Breast epithelium (tissue), 4 donors: ENCODE data around the gene PHKA2. TPM values are rescaled to one million over a fixed set of nuclear protein-coding genes. Genes with fewer than 3 reads are reported as not detected.

Experiments
- DNase-seq, 2 donors: peaks; one replicate each; pipeline ENCODE4 v3.0.0-alpha.2; 2019; ENCODE audit warnings: low spot score in 2 of 2
- H3K27ac ChIP-seq, 2 donors: fragments of 200-600 bp; sonication (generic) in 1 of 2; one replicate each; pipeline ENCODE4 v1.5.1; 2016 to 2019; ENCODE audit warnings: mild to moderate bottlenecking in 1 of 2
- H3K27me3 ChIP-seq, 2 donors: fragments of 200-600 bp; sonication (generic) in 1 of 2; one replicate each; pipeline versions ENCODE4 v1.5.1 to v1.6.0; 2017 to 2019; ENCODE audit warnings: control low read depth in 1 of 2, mild to moderate bottlenecking in 1 of 2
- H3K36me3 ChIP-seq: fragments of 200-600 bp; one replicate; pipeline ENCODE4 v1.5.1; 2019
- H3K4me1 ChIP-seq, 2 donors: fragments of 200-600 bp; sonication (generic); one replicate each; pipeline ENCODE4 v1.5.1; 2016 to 2019; ENCODE audit warnings: control low read depth in 1 of 2
- H3K4me3 ChIP-seq, 3 donors: fragments of 200-600 bp; sonication (generic); 1 replicate in 2 of 3; 2 replicates in 1 of 3; pipeline ENCODE4 v1.5.1; 2016 to 2019; ENCODE audit warnings: mild to moderate bottlenecking in 3 of 3, moderate library complexity in 2 of 3
- H3K9me3 ChIP-seq, 2 donors: fragments of 200-600 bp; sonication (generic) in 1 of 2; one replicate each; pipeline ENCODE4 v1.5.1; 2016 to 2019; ENCODE audit warnings: control low read depth in 1 of 2
- CTCF ChIP-seq, 3 donors: fragments of 450-650 bp; IDR thresholded peaks; one replicate each; pipeline ENCODE4 v1.5.1; 2016 to 2017; ENCODE audit warnings: antibody characterized with exemption in 3 of 3, mild to moderate bottlenecking in 3 of 3, moderate library complexity in 3 of 3
- POLR2A ChIP-seq: fragments of 450-650 bp; IDR thresholded peaks from one replicate; pipeline ENCODE4 v1.6.1; 2016; ENCODE audit warnings: antibody characterized with exemption, mild to moderate bottlenecking, moderate library complexity
- POLR2AphosphoS5 ChIP-seq, 3 donors: sonication (generic); formaldehyde crosslinking; IDR thresholded peaks; one replicate each; pipeline ENCODE4 v1.6.1; 2017; ENCODE audit warnings: antibody characterized with exemption in 3 of 3
- intact Hi-C: fragments of 100-400 bp; cut with DNase I; formaldehyde crosslinking; loops from one replicate; pipeline ENCODE4 v1.15.1; 2023; ENCODE audit warnings: low total_unique reads
- total RNA-seq, 3 donors: library from RNA; depleted of rRNA; stranded (reverse); fragments of >200 nt; gene quantifications; one replicate each; pipeline ENCODE4 v1.1.0, GENCODE V29; 2016

Gene PHKA2
- total RNA-seq, 3 donors from 2014 or later = 22.7 to 27.1 (median 25.6) TPM

- intact Hi-C loops = no loop called here
- no peaks in the 10 kb centered on the region for H3K4me1 ChIP-seq
- H3K27me3 ChIP-seq = peaks cover 0 to 5% of the 10 kb centered on the region in 2 donors
- TF ChIP-seq POLR2AphosphoS5 (IDR thresholded peaks at IDR 0.05) (no peak), CTCF (IDR thresholded peaks at IDR 0.05) (no peak), POLR2A (no peak)
- no peaks in the 10 kb centered on the region for H3K9me3 ChIP-seq
- H3K27ac ChIP-seq = no peak overlapping the region
- no peak overlapping the region for H3K4me3 ChIP-seq
- DNase-seq = no peak
- H3K36me3 ChIP-seq = no peaks in the 10 kb centered on the region
These were observed 19.0 kb downstream of the PHKA2 start for GRCh38 chrX:18964901-18965300.

GRCh38 chrX:18964026-18964425, 19.9 kb downstream of the PHKA2 start:
- intact Hi-C loops = no loop called here
- TF ChIP-seq POLR2AphosphoS5 (IDR thresholded peaks at IDR 0.05) = no peak
- no peak for TF ChIP-seq CTCF (IDR thresholded peaks at IDR 0.05)
- no peak for TF ChIP-seq POLR2A
- Histone ChIP-seq H3K36me3 (no peaks in the 10 kb centered on the region), H3K27ac (no peak overlapping the region), H3K4me3 (no peak overlapping the region), H3K4me1 (no peaks in the 10 kb centered on the region), H3K27me3 (peaks cover 0 to 7% of the 10 kb centered on the region in 2 donors), H3K9me3 (no peaks in the 10 kb centered on the region)
- no peak for DNase-seq

GRCh38 chrX:18962329-18962728, 21.6 kb downstream of the PHKA2 start:
- H3K27ac ChIP-seq = no peak overlapping the region
- H3K36me3 ChIP-seq = no peaks in the 10 kb centered on the region
- no peak for DNase-seq
- intact Hi-C loops = no loop called here
- TF ChIP-seq POLR2AphosphoS5 (IDR thresholded peaks at IDR 0.05) (no peak), POLR2A (no peak), CTCF (IDR thresholded peaks at IDR 0.05) (no peak)
- H3K9me3 ChIP-seq = no peaks in the 10 kb centered on the region
- peaks cover 0 to 7% of the 10 kb centered on the region in 2 donors for H3K27me3 ChIP-seq
- H3K4me3 ChIP-seq = no peak overlapping the region
- H3K4me1 ChIP-seq = no peaks in the 10 kb centered on the region

GRCh38 chrX:18961686-18962085, 22.2 kb downstream of the PHKA2 start:
- Histone ChIP-seq H3K4me3 (no peak overlapping the region), H3K27me3 (peaks cover 0 to 7% of the 10 kb centered on the region in 2 donors), H3K27ac (no peak overlapping the region), H3K4me1 (no peaks in the 10 kb centered on the region), H3K9me3 (no peaks in the 10 kb centered on the region), H3K36me3 (no peaks in the 10 kb centered on the region)
- TF ChIP-seq POLR2A (no peak), POLR2AphosphoS5 (IDR thresholded peaks at IDR 0.05) (no peak), CTCF (IDR thresholded peaks at IDR 0.05) (no peak)
- intact Hi-C loops = no loop called here
- no peak for DNase-seq

GRCh38 chrX:18956303-18957032, 27.4 kb downstream of the PHKA2 start:
- TF ChIP-seq POLR2AphosphoS5 (IDR thresholded peaks at IDR 0.05) = no peak
- TF ChIP-seq CTCF (IDR thresholded peaks at IDR 0.05) = no peak
- TF ChIP-seq POLR2A = no peak
- H3K4me1 ChIP-seq = no peaks in the 10 kb centered on the region
- H3K27ac ChIP-seq = no peak overlapping the region
- H3K36me3 ChIP-seq = no peaks in the 10 kb centered on the region
- H3K9me3 ChIP-seq = no peaks in the 10 kb centered on the region
- no peak overlapping the region for H3K4me3 ChIP-seq
- no peak for DNase-seq
- intact Hi-C loops = no loop called here
- H3K27me3 ChIP-seq = peaks cover 0 to 3% of the 10 kb centered on the region in 2 donors
